NB4 (cell line): ENCODE measurements around the gene GALNTL6.

Experiments
- MYC ChIP-seq: IDR thresholded peaks from 2 replicates; pipeline ENCODE4 v1.6.1; 2011; ENCODE audit warnings: low read depth, low read length
- POLR2A ChIP-seq: IDR thresholded peaks from 2 replicates; pipeline ENCODE4 v1.6.1; 2011; ENCODE audit warnings: mild to moderate bottlenecking; ENCODE audit not compliant: insufficient read length; ENCODE audit errors: extremely low read depth
- TF ChIP-seq, protein P1 (sequence below): IDR thresholded peaks from one replicate; pipeline ENCODE4 v1.5.1; 2012; ENCODE audit warnings: low read depth, low read length

GRCh38 chr4:172584816-172585215, 771.6 kb downstream of the GALNTL6 start:
- TF ChIP-seq, protein P1, sequence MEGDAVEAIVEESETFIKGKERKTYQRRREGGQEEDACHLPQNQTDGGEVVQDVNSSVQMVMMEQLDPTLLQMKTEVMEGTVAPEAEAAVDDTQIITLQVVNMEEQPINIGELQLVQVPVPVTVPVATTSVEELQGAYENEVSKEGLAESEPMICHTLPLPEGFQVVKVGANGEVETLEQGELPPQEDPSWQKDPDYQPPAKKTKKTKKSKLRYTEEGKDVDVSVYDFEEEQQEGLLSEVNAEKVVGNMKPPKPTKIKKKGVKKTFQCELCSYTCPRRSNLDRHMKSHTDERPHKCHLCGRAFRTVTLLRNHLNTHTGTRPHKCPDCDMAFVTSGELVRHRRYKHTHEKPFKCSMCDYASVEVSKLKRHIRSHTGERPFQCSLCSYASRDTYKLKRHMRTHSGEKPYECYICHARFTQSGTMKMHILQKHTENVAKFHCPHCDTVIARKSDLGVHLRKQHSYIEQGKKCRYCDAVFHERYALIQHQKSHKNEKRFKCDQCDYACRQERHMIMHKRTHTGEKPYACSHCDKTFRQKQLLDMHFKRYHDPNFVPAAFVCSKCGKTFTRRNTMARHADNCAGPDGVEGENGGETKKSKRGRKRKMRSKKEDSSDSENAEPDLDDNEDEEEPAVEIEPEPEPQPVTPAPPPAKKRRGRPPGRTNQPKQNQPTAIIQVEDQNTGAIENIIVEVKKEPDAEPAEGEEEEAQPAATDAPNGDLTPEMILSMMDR: no peak
- TF ChIP-seq POLR2A (no peak), MYC (no peak)
